Peyer's patch (tissue), 4 donors: ENCODE data around the gene TOMM6. TPM values are rescaled to one million over a fixed set of nuclear protein-coding genes. Genes with fewer than 3 reads are reported as not detected.
"Not testable (repeated sequence)": the region's sequence is repeated elsewhere in the genome, so short reads cannot be mapped to it uniquely, and the experiment has no call there.

Experiments used
- DNase-seq, 3 donors: peaks; one replicate each; pipeline ENCODE4 v3.0.0-alpha.2; 2017 to 2019
- H3K27ac ChIP-seq, 4 donors: fragments of 200-600 bp; sonication (generic); one replicate each; pipeline ENCODE4 v1.5.1; 2016 to 2019
- H3K27me3 ChIP-seq, 2 donors: fragments of 200-600 bp; sonication (generic); one replicate each; pipeline ENCODE4 v1.5.1; 2019
- H3K36me3 ChIP-seq, 3 donors: fragments of 200-600 bp; sonication (generic); one replicate each; pipeline ENCODE4 v1.5.1; 2016 to 2019
- H3K4me1 ChIP-seq, 4 donors: fragments of 200-600 bp; sonication (generic); one replicate each; pipeline ENCODE4 v1.5.1; 2016 to 2019
- H3K4me3 ChIP-seq, 4 donors: fragments of 200-600 bp; sonication (generic); 1 replicate in 3 of 4; 2 replicates in 1 of 4; pipeline ENCODE4 v1.5.1; 2016 to 2019; ENCODE audit warnings: mild to moderate bottlenecking in 1 of 4
- H3K9me3 ChIP-seq, 4 donors: fragments of 200-600 bp; sonication (generic); one replicate each; pipeline ENCODE4 v1.5.1; 2016 to 2019; ENCODE audit warnings: mild to moderate bottlenecking in 1 of 4
- POLR2A ChIP-seq, 2 donors: fragments of 450-650 bp; IDR thresholded peaks; one replicate each; pipeline ENCODE4 v1.5.1; 2017; ENCODE audit warnings: antibody characterized with exemption in 2 of 2, mild to moderate bottlenecking in 2 of 2, moderate library complexity in 2 of 2
- total RNA-seq, 4 donors: library from RNA; depleted of rRNA; stranded (reverse); fragments of >200 nt; gene quantifications; one replicate each; pipeline ENCODE4 v1.1.0, GENCODE V29; 2016
- TF ChIP-seq, protein P1 (sequence below), 6 experiments: fragments of 450-650 bp in 4 of 6; fragments of 200-600 bp in 2 of 6; sonication (generic) in 1 of 6; IDR thresholded peaks; one replicate each; pipeline ENCODE4 v1.5.1; 2017 to 2019; ENCODE audit warnings: antibody characterized with exemption in 6 of 6, mild to moderate bottlenecking in 3 of 6, moderate library complexity in 1 of 6

TOMM6 gene
- total RNA-seq, 4 donors from 2014 or later, result 36.7 to 72.6 (median 62.4) TPM

DNA sequence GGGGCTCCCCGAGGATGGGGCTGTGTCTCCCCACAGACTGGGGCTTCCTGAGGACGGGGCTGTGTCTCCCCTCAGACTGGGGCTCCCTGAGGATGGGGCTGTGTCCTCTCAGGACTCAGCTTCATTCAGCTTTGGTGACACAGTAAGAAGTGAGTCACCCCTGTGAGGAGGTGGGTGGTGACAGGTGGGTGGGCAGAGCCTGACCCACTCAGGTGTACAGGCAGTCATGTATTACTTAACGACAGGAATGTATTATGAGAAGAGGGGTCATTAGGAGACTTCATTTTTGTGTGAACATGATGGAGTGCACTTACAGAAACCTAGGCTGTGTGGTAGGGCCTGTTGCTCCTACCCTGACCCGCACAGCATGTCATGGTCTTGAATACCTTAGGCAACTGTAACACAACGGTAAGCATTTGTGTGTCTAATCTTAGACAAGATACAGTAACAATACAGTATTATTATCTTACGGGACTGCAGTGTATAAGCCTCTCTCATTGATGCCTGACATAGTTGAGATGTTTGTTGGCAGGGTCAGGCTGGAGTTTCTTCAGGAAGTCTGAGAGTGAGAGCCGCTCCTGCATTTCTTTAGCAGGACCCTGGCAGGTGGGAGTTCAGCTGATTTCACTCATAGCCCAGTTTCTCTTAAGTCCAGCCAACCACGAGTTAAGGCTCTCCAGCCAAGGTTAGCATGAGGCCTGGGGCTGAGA, 29.4 kb upstream of the TOMM6 start:
- H3K4me3 ChIP-seq, result no peak overlapping the region
- H3K36me3 ChIP-seq, result no peaks in the 10 kb centered on the region
- H3K9me3 ChIP-seq, result no peaks in the 10 kb centered on the region
- no peaks in the 10 kb centered on the region for H3K27me3 ChIP-seq
- H3K4me1 ChIP-seq, result no peaks in the 10 kb centered on the region
- no peak for DNase-seq
- no peak for TF ChIP-seq POLR2A (IDR thresholded peaks at IDR 0.05)
- TF ChIP-seq, protein P1, sequence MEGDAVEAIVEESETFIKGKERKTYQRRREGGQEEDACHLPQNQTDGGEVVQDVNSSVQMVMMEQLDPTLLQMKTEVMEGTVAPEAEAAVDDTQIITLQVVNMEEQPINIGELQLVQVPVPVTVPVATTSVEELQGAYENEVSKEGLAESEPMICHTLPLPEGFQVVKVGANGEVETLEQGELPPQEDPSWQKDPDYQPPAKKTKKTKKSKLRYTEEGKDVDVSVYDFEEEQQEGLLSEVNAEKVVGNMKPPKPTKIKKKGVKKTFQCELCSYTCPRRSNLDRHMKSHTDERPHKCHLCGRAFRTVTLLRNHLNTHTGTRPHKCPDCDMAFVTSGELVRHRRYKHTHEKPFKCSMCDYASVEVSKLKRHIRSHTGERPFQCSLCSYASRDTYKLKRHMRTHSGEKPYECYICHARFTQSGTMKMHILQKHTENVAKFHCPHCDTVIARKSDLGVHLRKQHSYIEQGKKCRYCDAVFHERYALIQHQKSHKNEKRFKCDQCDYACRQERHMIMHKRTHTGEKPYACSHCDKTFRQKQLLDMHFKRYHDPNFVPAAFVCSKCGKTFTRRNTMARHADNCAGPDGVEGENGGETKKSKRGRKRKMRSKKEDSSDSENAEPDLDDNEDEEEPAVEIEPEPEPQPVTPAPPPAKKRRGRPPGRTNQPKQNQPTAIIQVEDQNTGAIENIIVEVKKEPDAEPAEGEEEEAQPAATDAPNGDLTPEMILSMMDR (IDR thresholded peaks at IDR 0.05), result no peak
- H3K27ac ChIP-seq, result no peak overlapping the region

DNA sequence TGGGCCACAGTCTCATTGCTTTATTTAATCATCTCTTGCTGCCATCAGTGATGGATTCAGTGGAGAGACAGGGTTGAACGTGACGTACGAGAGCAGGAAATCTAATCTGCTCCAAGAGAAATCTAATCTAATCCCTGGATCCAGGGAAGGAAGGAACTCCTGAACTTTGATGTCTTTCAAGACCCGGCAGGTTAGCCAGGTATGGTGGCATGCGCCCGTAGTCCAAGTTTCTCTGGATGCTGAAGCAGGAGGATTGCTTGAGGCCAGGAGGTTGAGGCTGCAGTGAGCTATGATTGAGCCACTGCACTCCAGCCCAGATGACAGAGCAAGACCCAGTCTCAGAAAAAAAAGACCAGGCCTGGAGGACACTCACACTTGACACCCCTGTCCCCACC, 28.9 kb upstream of the TOMM6 start:
- H3K4me1 ChIP-seq, result no peaks in the 10 kb centered on the region
- DNase-seq, result no peak
- no peak overlapping the region for H3K4me3 ChIP-seq
- no peaks in the 10 kb centered on the region for H3K36me3 ChIP-seq
- no peak overlapping the region for H3K27ac ChIP-seq
- TF ChIP-seq POLR2A (IDR thresholded peaks at IDR 0.05), result no peak
- TF ChIP-seq, protein P1 (IDR thresholded peaks at IDR 0.05), result no peak
- no peaks in the 10 kb centered on the region for H3K9me3 ChIP-seq
- no peaks in the 10 kb centered on the region for H3K27me3 ChIP-seq

DNA sequence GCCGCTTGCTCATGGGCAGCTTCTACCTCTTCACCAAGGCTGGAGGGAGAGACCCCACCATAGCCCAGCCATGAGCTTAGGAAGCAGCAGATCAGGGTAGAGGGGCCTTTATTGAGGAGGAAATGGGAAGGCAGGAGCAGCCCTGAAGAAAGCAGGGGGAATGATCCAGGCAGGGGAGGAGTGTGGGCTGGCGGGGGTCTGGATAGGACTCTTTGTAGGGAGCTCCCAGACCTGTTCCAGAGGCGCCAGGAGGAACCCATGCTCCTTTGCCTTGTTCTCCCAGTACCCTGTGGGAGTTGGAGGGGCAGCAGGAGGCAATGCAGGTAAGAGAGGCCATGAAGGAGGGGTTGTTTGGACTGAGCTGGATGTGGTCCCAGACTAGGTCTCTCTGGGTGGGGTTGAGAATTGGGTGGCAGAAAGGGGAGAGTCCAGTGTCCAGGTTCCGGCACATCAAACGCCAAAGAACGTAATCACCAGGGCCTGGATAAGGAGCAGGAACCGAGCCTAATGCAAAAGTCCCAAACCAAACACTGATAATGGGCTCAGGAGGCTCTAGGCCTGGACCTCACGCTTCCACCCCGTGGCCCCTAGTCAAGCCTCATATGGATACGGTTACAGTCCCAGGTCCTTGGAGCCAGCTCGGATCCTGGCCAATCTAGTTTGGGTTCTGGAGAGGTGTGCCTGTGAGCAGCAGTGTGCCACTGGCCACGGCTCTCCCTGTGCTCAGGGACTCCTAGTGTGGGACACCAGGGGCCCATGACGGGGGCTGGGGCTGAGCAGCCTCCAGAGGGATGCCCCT, 28.2 kb upstream of the TOMM6 start:
- DNase-seq, result no peak
- Histone ChIP-seq H3K27ac (no peak overlapping the region), H3K27me3 (no peaks in the 10 kb centered on the region), H3K4me1 (no peaks in the 10 kb centered on the region), H3K9me3 (no peaks in the 10 kb centered on the region), H3K36me3 (no peaks in the 10 kb centered on the region), H3K4me3 (no peak overlapping the region)
- TF ChIP-seq POLR2A (IDR thresholded peaks at IDR 0.05), result no peak
- TF ChIP-seq, protein P1 (IDR thresholded peaks at IDR 0.05), result no peak

DNA sequence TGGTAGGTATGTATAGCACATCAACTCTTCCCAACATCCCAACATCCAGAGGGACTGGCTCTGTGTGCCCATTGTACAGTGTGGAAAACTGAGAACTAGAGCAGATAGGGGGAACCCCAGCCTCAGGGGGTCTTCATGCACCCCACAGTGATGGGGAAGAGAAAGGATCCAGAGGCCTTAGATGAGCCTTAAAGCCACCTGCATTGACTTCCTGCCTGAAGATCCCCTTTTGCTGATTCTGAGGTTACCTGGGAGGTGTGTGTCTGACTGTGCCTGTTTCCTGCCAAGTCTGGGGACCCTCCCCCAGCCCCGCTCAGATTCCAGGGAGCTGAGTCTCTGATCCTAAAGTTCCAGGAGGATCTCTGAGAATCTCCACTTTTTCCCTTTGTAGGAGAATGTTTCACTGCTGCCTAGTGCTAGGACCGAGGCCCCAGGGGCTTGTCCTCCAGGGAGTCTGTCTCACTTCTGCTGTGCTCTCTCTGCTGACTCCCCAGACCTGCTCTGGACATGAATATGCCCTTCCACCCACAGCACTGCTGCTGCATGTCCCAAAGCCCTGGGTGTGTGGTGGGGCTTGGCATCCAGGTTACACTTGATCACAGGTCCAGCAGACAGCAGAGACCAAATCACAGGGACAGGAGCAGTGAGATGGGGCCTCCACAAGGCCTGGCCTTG, 27.5 kb upstream of the TOMM6 start:
- H3K36me3 ChIP-seq, result no peaks in the 10 kb centered on the region
- no peak overlapping the region for H3K27ac ChIP-seq
- TF ChIP-seq, protein P1 (IDR thresholded peaks at IDR 0.05), result no peak
- no peak for TF ChIP-seq POLR2A (IDR thresholded peaks at IDR 0.05)
- DNase-seq, result no peak
- H3K9me3 ChIP-seq, result no peaks in the 10 kb centered on the region
- H3K4me3 ChIP-seq, result no peak overlapping the region
- H3K27me3 ChIP-seq, result no peaks in the 10 kb centered on the region
- H3K4me1 ChIP-seq, result no peaks in the 10 kb centered on the region

DNA sequence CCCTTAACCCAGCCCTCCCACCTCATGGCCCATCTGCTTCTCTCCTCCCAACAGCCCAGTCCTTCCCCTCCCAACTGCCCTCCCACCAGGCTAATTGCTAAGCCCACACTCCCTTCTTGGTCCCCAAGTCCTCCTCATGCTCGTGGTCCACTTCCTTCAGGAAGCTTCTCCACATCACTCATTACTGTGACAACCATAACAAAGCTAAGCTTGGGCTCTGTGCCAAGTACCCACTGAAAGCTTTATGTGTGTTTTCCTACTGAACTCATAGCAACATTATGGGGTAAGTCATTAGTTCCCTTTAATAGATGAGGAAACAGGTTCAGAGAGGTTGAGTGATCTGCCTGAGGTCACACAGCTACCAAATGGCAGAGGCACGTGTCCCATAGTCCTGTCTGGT, 24.0 kb upstream of the TOMM6 start:
- no peaks in the 10 kb centered on the region for H3K9me3 ChIP-seq
- no peak overlapping the region for H3K27ac ChIP-seq
- H3K36me3 ChIP-seq, result no peaks in the 10 kb centered on the region
- no peaks in the 10 kb centered on the region for H3K27me3 ChIP-seq
- H3K4me1 ChIP-seq, result no peaks in the 10 kb centered on the region
- no peak overlapping the region for H3K4me3 ChIP-seq
- DNase-seq, result no peak
- TF ChIP-seq, protein P1 (IDR thresholded peaks at IDR 0.05), result no peak
- no peak for TF ChIP-seq POLR2A (IDR thresholded peaks at IDR 0.05)

DNA sequence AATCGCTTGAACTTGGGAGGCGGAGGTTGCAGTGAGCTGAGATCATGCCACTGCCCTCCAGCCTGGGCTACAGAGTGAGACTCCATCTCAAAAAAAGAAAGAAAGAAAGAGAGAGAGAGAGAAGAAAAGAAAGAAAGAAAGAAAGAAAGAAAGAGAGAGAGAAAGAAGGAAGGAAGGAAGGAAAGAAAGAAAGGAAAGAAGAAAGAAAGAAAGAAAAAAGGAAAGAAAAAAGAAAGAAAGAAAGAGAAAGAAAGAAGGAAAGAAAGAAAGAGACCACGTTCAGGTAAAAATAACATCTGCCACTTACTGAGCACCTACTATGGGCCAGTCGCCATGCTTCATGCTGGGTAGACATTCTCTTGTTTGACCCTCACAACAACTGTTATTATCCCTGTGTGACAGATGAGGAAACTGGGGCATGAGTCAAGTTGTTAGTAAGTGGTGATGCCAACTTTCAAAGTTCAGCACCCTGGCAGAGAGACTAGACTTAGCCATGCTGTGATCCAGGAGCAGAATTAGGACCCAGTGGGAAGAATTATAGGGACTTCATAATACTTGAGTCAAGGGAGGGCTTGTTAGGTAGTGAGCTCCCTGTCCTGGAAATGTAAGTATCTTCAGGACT, 21.3 kb upstream of the TOMM6 start:
- not testable (repeated sequence) for H3K9me3 ChIP-seq, H3K4me3 ChIP-seq, DNase-seq, H3K27me3 ChIP-seq, H3K27ac ChIP-seq, H3K4me1 ChIP-seq
- H3K36me3 ChIP-seq, result peaks cover 0 to 10% (median 0%) of the 10 kb centered on the region in 3 donors
